ENCODE measurements around the gene TMEM223. TPM values are rescaled to one million over a fixed set of nuclear protein-coding genes. Genes with fewer than 3 reads are reported as not detected.

Gene TMEM223
- total and polyA plus RNA-seq, 9 of the 15 experiments (the other 6 are each of a cell fraction or from before 2014, with no cell fraction given), result 5.9 to 34.5 (median 19.6) TPM

DNA sequence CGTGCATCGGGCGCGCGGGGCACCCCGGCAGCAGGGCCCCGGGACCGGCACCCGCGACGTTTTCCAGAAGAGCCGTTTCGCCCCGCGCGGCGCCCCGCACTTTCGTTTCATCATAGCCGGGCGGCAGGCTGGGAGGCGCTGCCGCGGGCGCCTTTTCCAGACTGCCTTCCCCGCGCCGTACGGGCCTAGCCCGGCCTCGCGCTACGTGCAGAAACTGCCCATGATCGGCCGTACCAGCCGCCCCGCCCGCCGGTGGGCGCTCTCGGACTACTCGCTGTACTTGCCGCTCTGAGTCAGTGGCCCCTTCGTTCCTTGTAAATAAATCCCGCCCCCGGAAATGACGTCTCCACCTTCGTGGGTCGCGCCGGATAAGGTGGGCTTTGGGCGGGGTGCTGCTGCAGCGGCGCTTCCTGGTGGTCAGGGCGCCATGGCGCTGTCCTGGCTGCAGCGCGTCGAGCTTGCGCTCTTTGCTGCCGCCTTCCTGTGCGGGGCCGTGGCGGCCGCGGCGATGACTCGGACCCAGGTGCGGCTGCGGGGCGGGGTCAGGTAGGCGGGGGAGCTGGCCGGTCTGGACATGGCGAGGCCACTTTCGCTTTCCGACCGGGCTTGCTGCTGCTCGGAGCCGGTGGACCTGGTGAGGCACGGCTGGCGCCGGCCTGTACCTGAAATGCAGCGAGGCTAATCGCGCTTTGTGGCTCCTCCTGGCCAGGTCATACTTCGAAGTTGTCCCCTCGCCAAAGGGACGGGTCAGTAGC, 4.6 kb downstream of the TMEM223 start, which contains the start of gene TMEM179B (continued):
- TF ChIP-seq, protein P1, sequence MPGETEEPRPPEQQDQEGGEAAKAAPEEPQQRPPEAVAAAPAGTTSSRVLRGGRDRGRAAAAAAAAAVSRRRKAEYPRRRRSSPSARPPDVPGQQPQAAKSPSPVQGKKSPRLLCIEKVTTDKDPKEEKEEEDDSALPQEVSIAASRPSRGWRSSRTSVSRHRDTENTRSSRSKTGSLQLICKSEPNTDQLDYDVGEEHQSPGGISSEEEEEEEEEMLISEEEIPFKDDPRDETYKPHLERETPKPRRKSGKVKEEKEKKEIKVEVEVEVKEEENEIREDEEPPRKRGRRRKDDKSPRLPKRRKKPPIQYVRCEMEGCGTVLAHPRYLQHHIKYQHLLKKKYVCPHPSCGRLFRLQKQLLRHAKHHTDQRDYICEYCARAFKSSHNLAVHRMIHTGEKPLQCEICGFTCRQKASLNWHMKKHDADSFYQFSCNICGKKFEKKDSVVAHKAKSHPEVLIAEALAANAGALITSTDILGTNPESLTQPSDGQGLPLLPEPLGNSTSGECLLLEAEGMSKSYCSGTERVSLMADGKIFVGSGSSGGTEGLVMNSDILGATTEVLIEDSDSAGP (CRISPR knock-in tag; IDR thresholded peaks at IDR 0.05), result peak; percentile 80; the same call in 1 of the 2 replicates
- TF ChIP-seq ZC3H11A (IDR thresholded peaks at IDR 0.05; ENCODE audit: low read depth, low read length) (no peak), ZNF561 (CRISPR knock-in tag; conservative IDR thresholded peaks at IDR 0.05) (no peak), ZNF274 (IDR thresholded peaks at IDR 0.05; ENCODE audit: borderline replicate concordance, low read depth, low read length) (no peak; the same call in 1 of the 2 replicates), SAP30 (IDR thresholded peaks at IDR 0.05; ENCODE audit: borderline replicate concordance, insufficient read depth, low read depth, low read length, poor library complexity, severe bottlenecking) (no peak), NCOA1 (IDR thresholded peaks at IDR 0.05; ENCODE audit: low read depth) (no peak), NFRKB (IDR thresholded peaks at IDR 0.05; ENCODE audit: low read depth) (no peak), KLF6 (CRISPR knock-in tag; IDR thresholded peaks at IDR 0.05; ENCODE audit: borderline replicate concordance) (no peak; the same call in 1 of the 2 replicates), CBX3 (IDR thresholded peaks at IDR 0.05; ENCODE audit: borderline replicate concordance in 1 of 2, low read length in 2 of 2) (0 out of 3 replicates have a peak, but pooled peaks of 1 of the 2 experiments have one; percentile 12), ZEB2 (IDR thresholded peaks at IDR 0.05) (peak; percentile 89), SRF (CRISPR knock-in tag; IDR thresholded peaks at IDR 0.05) (peak in 1 of 2 experiments; percentile 72; a peak in 2 of 4 replicates), NCOA4 (IDR thresholded peaks at IDR 0.05; ENCODE audit: partially characterized antibody) (no peak), SNIP1 (IDR thresholded peaks at IDR 0.05; ENCODE audit: low read depth) (no peak), TBP (optimal IDR thresholded peaks at IDR 0.05; ENCODE audit: low read depth, low read length) (peak; percentile 76), ZC3H8 (IDR thresholded peaks at IDR 0.05) (no peak), CTBP1 (IDR thresholded peaks at IDR 0.05; ENCODE audit: borderline replicate concordance) (peak; percentile 94)
- TF ChIP-seq, protein P2, sequence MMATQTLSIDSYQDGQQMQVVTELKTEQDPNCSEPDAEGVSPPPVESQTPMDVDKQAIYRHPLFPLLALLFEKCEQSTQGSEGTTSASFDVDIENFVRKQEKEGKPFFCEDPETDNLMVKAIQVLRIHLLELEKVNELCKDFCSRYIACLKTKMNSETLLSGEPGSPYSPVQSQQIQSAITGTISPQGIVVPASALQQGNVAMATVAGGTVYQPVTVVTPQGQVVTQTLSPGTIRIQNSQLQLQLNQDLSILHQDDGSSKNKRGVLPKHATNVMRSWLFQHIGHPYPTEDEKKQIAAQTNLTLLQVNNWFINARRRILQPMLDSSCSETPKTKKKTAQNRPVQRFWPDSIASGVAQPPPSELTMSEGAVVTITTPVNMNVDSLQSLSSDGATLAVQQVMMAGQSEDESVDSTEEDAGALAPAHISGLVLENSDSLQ (IDR thresholded peaks at IDR 0.05), result peak; percentile 25; the same call in 1 of the 2 replicates
- TF ChIP-seq, protein P3, sequence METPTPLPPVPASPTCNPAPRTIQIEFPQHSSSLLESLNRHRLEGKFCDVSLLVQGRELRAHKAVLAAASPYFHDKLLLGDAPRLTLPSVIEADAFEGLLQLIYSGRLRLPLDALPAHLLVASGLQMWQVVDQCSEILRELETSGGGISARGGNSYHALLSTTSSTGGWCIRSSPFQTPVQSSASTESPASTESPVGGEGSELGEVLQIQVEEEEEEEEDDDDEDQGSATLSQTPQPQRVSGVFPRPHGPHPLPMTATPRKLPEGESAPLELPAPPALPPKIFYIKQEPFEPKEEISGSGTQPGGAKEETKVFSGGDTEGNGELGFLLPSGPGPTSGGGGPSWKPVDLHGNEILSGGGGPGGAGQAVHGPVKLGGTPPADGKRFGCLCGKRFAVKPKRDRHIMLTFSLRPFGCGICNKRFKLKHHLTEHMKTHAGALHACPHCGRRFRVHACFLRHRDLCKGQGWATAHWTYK (CRISPR knock-in tag; IDR thresholded peaks at IDR 0.05), result peak; percentile 76; the same call in 1 of the 2 replicates
- TF ChIP-seq, protein P4, sequence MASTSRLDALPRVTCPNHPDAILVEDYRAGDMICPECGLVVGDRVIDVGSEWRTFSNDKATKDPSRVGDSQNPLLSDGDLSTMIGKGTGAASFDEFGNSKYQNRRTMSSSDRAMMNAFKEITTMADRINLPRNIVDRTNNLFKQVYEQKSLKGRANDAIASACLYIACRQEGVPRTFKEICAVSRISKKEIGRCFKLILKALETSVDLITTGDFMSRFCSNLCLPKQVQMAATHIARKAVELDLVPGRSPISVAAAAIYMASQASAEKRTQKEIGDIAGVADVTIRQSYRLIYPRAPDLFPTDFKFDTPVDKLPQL (IDR thresholded peaks at IDR 0.05; ENCODE audit: extremely low read depth, insufficient read length), result no peak
- TF ChIP-seq, protein P5, sequence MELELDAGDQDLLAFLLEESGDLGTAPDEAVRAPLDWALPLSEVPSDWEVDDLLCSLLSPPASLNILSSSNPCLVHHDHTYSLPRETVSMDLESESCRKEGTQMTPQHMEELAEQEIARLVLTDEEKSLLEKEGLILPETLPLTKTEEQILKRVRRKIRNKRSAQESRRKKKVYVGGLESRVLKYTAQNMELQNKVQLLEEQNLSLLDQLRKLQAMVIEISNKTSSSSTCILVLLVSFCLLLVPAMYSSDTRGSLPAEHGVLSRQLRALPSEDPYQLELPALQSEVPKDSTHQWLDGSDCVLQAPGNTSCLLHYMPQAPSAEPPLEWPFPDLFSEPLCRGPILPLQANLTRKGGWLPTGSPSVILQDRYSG (tag; conservative IDR thresholded peaks at IDR 0.05; ENCODE audit: low read depth), result no peak

Measured in K562 (cell line).